ENCODE data around the gene RUNX1.

RUNX1 gene

GRCh38 chr21:34889676-34890469 lies 159.2 kb downstream of the RUNX1 start:
- no peak for DNase-seq

- no peak for DNase-seq
Measured at GRCh38 chr21:34889320-34889675, 159.8 kb downstream of the RUNX1 start.

GRCh38 chr21:34888569-34889319 lies 160.4 kb downstream of the RUNX1 start:
- peak; percentile 23 for DNase-seq

- no peak for DNase-seq
Measured at GRCh38 chr21:34887725-34888568, 161.2 kb downstream of the RUNX1 start.

GRCh38 chr21:34887105-34887442 lies 162.0 kb downstream of the RUNX1 start:
- DNase-seq, result no peak

- no peak for DNase-seq
Measured at GRCh38 chr21:34886240-34887104, 162.6 kb downstream of the RUNX1 start.

- no peak for DNase-seq
Measured at GRCh38 chr21:34885626-34886239, 163.4 kb downstream of the RUNX1 start.

- DNase-seq, result no peak
Measured at GRCh38 chr21:34885125-34885524, 164.0 kb downstream of the RUNX1 start.

- no peak for DNase-seq
Measured at GRCh38 chr21:34884346-34884929, 164.7 kb downstream of the RUNX1 start.

GRCh38 chr21:34883491-34884271 lies 165.4 kb downstream of the RUNX1 start:
- no peak for DNase-seq

- DNase-seq, result no peak
Measured at GRCh38 chr21:34882719-34883131, 166.4 kb downstream of the RUNX1 start.

- no peak for DNase-seq
Measured at GRCh38 chr21:34881839-34882371, 167.2 kb downstream of the RUNX1 start.

GRCh38 chr21:34881421-34881820 lies 167.7 kb downstream of the RUNX1 start:
- DNase-seq, result no peak

- no peak for DNase-seq
Measured at GRCh38 chr21:34880401-34880800, 168.7 kb downstream of the RUNX1 start.

GRCh38 chr21:34878940-34879339 lies 170.2 kb downstream of the RUNX1 start:
- no peak for DNase-seq

- no peak for DNase-seq
Measured at GRCh38 chr21:34878501-34878900, 170.6 kb downstream of the RUNX1 start.

GRCh38 chr21:34877485-34878128 lies 171.5 kb downstream of the RUNX1 start:
- DNase-seq, result no peak

- DNase-seq, result no peak
Measured at GRCh38 chr21:34875830-34876229, 173.3 kb downstream of the RUNX1 start.

GRCh38 chr21:34874684-34875513 lies 174.2 kb downstream of the RUNX1 start:
- no peak for DNase-seq
